ENCODE measurements around the gene PTPN3. TPM values are rescaled to one million over a fixed set of nuclear protein-coding genes. Genes with fewer than 3 reads are reported as not detected.

The PTPN3 gene
- polyA plus RNA-seq, 3 donors, result not detected

DNA sequence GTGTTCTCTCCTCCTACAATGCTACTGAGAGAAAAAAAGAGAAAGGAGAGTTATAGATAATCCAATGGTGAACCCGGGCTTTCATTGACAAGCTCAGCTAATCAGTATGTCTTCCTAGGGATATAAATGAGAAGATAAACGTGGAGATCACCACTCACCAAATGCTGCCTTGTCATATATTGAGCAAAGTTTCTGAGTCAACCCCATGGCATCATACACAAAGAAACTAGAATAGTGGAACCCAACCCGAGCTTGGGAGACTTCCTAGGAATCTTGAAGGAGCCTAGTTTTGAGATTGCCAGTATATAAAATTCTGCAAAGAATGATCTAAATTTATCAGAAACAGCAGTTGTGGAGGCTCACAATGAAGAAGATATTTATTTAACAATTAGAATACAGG lies 47.8 kb downstream of the PTPN3 start:
- Histone ChIP-seq H2AFZ (ENCODE audit: insufficient read depth, low read depth, low read length, poor library complexity, severe bottlenecking) (no peak overlapping the region), H3K36me3 (replicated peaks in 1 of 2; ENCODE audit: control insufficient read depth in 1 of 2, insufficient read depth in 2 of 2, low read length in 2 of 2) (no peaks in the 10 kb centered on the region), H3K79me2 (ENCODE audit: insufficient read depth, low read length) (no peaks in the 10 kb centered on the region), H3K4me2 (replicated peaks; ENCODE audit: extremely low read depth, low read length, poor library complexity, severe bottlenecking) (no peak overlapping the region), H3K27ac (ENCODE audit: low read depth in 1 of 2, low read length in 2 of 2) (no peak overlapping the region), H3K27me3 (ENCODE audit: control insufficient read depth in 2 of 2, insufficient read depth in 2 of 2, low read length in 2 of 2) (peaks cover 62 to 85% of the 10 kb centered on the region in 2 donors), H3K9me3 (replicated peaks in 1 of 2; ENCODE audit: control insufficient read depth in 1 of 2, insufficient read depth in 1 of 2, low read length in 2 of 2) (no peaks in the 10 kb centered on the region), H3K4me1 (ENCODE audit: control insufficient read depth in 1 of 2, insufficient read depth in 2 of 2, low read length in 2 of 2) (no peaks in the 10 kb centered on the region), H3K9ac (ENCODE audit: insufficient read depth, low read length, poor library complexity, severe bottlenecking) (no peak overlapping the region), H4K20me1 (ENCODE audit: insufficient read depth, low read length) (no peaks in the 10 kb centered on the region), H3K4me3 (replicated peaks in 1 of 3; ENCODE audit: low read depth in 2 of 3, low read length in 3 of 3) (no peak overlapping the region)
- no peaks in the 10 kb centered on the region for H3K4me1 Mint-ChIP-seq
- WGBS (ENCODE audit: insufficient coverage), result no CpG with 5 or more reads among the region's 3 CpGs
- H3K9me3 Mint-ChIP-seq, result peaks cover 0 to 2% (median 0%) of the 10 kb centered on the region in 7 donors
- TF ChIP-seq, protein P1, sequence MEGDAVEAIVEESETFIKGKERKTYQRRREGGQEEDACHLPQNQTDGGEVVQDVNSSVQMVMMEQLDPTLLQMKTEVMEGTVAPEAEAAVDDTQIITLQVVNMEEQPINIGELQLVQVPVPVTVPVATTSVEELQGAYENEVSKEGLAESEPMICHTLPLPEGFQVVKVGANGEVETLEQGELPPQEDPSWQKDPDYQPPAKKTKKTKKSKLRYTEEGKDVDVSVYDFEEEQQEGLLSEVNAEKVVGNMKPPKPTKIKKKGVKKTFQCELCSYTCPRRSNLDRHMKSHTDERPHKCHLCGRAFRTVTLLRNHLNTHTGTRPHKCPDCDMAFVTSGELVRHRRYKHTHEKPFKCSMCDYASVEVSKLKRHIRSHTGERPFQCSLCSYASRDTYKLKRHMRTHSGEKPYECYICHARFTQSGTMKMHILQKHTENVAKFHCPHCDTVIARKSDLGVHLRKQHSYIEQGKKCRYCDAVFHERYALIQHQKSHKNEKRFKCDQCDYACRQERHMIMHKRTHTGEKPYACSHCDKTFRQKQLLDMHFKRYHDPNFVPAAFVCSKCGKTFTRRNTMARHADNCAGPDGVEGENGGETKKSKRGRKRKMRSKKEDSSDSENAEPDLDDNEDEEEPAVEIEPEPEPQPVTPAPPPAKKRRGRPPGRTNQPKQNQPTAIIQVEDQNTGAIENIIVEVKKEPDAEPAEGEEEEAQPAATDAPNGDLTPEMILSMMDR (IDR thresholded peaks at IDR 0.05), result no peak
- H3K27me3 Mint-ChIP-seq (ENCODE audit: low read depth in 3 of 3), result peaks cover 58 to 84% (median 64%) of the 10 kb centered on the region in 3 donors
- no peak for DNase-seq
- no peaks in the 10 kb centered on the region for H3K36me3 Mint-ChIP-seq
- no peak overlapping the region for H3K4me3 Mint-ChIP-seq
- H3K27ac Mint-ChIP-seq, result no peak overlapping the region
- intact Hi-C loops (cut with micrococcal nuclease), result no loop called here

- Mint-ChIP-seq H3K27ac (peak overlapping the region in 1 of 7 donors; percentile 36), H3K4me3 (no peak overlapping the region), H3K27me3 (ENCODE audit: low read depth in 3 of 3) (peaks cover 57 to 84% (median 66%) of the 10 kb centered on the region in 3 donors), H3K9me3 (peaks cover 0 to 2% (median 0%) of the 10 kb centered on the region in 7 donors), H3K4me1 (no peaks in the 10 kb centered on the region), H3K36me3 (no peaks in the 10 kb centered on the region)
- DNase-seq, result no peak
- no peaks in the 10 kb centered on the region for H4K20me1 ChIP-seq (ENCODE audit: insufficient read depth, low read length)
- H3K9me3 ChIP-seq (replicated peaks in 1 of 2; ENCODE audit: control insufficient read depth in 1 of 2, insufficient read depth in 1 of 2, low read length in 2 of 2), result no peaks in the 10 kb centered on the region
- H3K27me3 ChIP-seq (ENCODE audit: control insufficient read depth in 2 of 2, insufficient read depth in 2 of 2, low read length in 2 of 2), result peaks cover 60 to 82% of the 10 kb centered on the region in 2 donors
- TF ChIP-seq, protein P1 (IDR thresholded peaks at IDR 0.05), result no peak
- WGBS (ENCODE audit: insufficient coverage), result 90% methylated on average over 8 of the region's 12 CpGs
- H3K4me2 ChIP-seq (replicated peaks; ENCODE audit: extremely low read depth, low read length, poor library complexity, severe bottlenecking), result no peak overlapping the region
- H3K79me2 ChIP-seq (ENCODE audit: insufficient read depth, low read length), result no peaks in the 10 kb centered on the region
- no peak overlapping the region for H3K9ac ChIP-seq (ENCODE audit: insufficient read depth, low read length, poor library complexity, severe bottlenecking)
- no peak overlapping the region for H3K4me3 ChIP-seq (replicated peaks in 1 of 3; ENCODE audit: low read depth in 2 of 3, low read length in 3 of 3)
- no peak overlapping the region for H3K27ac ChIP-seq (ENCODE audit: low read depth in 1 of 2, low read length in 2 of 2)
- H2AFZ ChIP-seq (ENCODE audit: insufficient read depth, low read depth, low read length, poor library complexity, severe bottlenecking), result no peak overlapping the region
- H3K36me3 ChIP-seq (replicated peaks in 1 of 2; ENCODE audit: control insufficient read depth in 1 of 2, insufficient read depth in 2 of 2, low read length in 2 of 2), result no peaks in the 10 kb centered on the region
- intact Hi-C loops (cut with micrococcal nuclease), result no loop called here
- no peaks in the 10 kb centered on the region for H3K4me1 ChIP-seq (ENCODE audit: control insufficient read depth in 1 of 2, insufficient read depth in 2 of 2, low read length in 2 of 2)
Observed at GRCh38 chr9:109449036-109449798, 48.9 kb downstream of the PTPN3 start.

All from CD14-positive monocyte (primary cell).